Heart left ventricle (tissue), 16 donors: ENCODE data around the gene MTCH2. TPM values are rescaled to one million over a fixed set of nuclear protein-coding genes. Genes with fewer than 3 reads are reported as not detected.

ENCODE experiments used
- ATAC-seq, 4 donors: fragments of 200-7000 bp; cut with Tn5 transposase; one replicate each; pipeline ENCODE4 v1.9.1; 2020 to 2022; ENCODE audit warnings: moderate library complexity in 4 of 4, mild to moderate bottlenecking in 3 of 4, moderate number of reproducible peaks in 1 of 4
- DNase-seq, 5 donors: peaks; one replicate each; pipeline ENCODE4 v3.0.0-alpha.2; 2020
- H3K27ac ChIP-seq, 12 donors: fragments of 200-600 bp; sonication (generic) in 4 of 12; one replicate each; pipeline versions ENCODE4 v1.5.0 to v1.8.0; 2016 to 2022; ENCODE audit warnings: mild to moderate bottlenecking in 2 of 12
- H3K27me3 ChIP-seq, 9 donors: fragments of 200-600 bp; sonication (generic) in 2 of 9; one replicate each; pipeline versions ENCODE4 v1.5.1 to v1.8.0; 2016 to 2022; ENCODE audit warnings: mild to moderate bottlenecking in 3 of 9
- H3K36me3 ChIP-seq, 9 donors: fragments of 200-600 bp; sonication (generic) in 2 of 9; one replicate each; pipeline versions ENCODE4 v1.5.0 to v1.8.0; 2018 to 2022; ENCODE audit warnings: mild to moderate bottlenecking in 2 of 9
- H3K4me1 ChIP-seq, 12 donors: fragments of 200-600 bp; sonication (generic) in 4 of 12; one replicate each; pipeline versions ENCODE4 v1.5.0 to v1.8.0; 2016 to 2022; ENCODE audit warnings: mild to moderate bottlenecking in 3 of 12
- H3K4me3 ChIP-seq, 12 donors: fragments of 200-600 bp; sonication (generic) in 4 of 12; one replicate each; pipeline versions ENCODE4 v1.5.0 to v1.8.0; 2017 to 2022; ENCODE audit warnings: mild to moderate bottlenecking in 9 of 12, moderate library complexity in 4 of 12
- H3K9me3 ChIP-seq, 12 donors: fragments of 200-600 bp; sonication (generic) in 4 of 12; one replicate each; pipeline versions ENCODE4 v1.5.0 to v1.8.0; 2016 to 2022; ENCODE audit warnings: mild to moderate bottlenecking in 1 of 12
- POLR2A ChIP-seq, 2 donors: fragments of 450-650 bp; IDR thresholded peaks; one replicate each; pipeline ENCODE4 v1.6.1; 2017; ENCODE audit warnings: antibody characterized with exemption in 2 of 2, mild to moderate bottlenecking in 2 of 2, moderate library complexity in 2 of 2
- WGBS, 4 donors: extraction: QIAGEN DNeasy Blood & Tissue Kit in 2 of 4; methylation state at CpG; one replicate each; pipeline versions ENCODE4 v1.1.5 to v1.1.7; 2013 to 2018; 5-methylcytosine and 5-hydroxymethylcytosine counted together
- intact Hi-C, 10 donors: fragments of 100-400 bp; cut with DNase I; formaldehyde crosslinking; loops; one replicate each; pipeline versions ENCODE4 v1.11.1 to v1.14.2; 2022
- polyA plus RNA-seq, 2 donors: library from polyadenylated mRNA; stranded (reverse); fragments of 200-250 nt; gene quantifications; one replicate each; pipeline ENCODE4 v1.2.3, GENCODE V29; 2013
- total RNA-seq, 9 donors: library from RNA; depleted of rRNA in 2 of 9; stranded (reverse); fragments of >200 nt in 2 of 9; fragmentation: NEBNext Ultra II Directional in 3 of 9; extraction: Animal tissue kit (Norgen Biotek cat#: 25700) in 3 of 9; gene quantifications; one replicate each; pipeline versions ENCODE4 v1.1.0 to v1.2.4, GENCODE V29; 2016 to 2023
- TF ChIP-seq, protein P1 (sequence below), 12 donors: fragments of 200-600 bp; sonication (generic) in 4 of 12; IDR thresholded peaks; one replicate each; pipeline versions ENCODE4 v1.5.0 to v1.8.0; 2018 to 2022; ENCODE audit warnings: antibody characterized with exemption in 12 of 12, mild to moderate bottlenecking in 5 of 12
- donor health status: ischemic (EF 13 %, LVEDD 7.1; RV severe dilation, severe dysfunction).
- donor health status: healthy with polysubstance abuse.
- donor health status: DM: no; HTN: yes; CAD: no.
- donor health status: DM: no; HTN: no; CAD: no.
- donor health status: ischemic (EF 25% LVEDD 6.9; RV normal size, moderate dysfunction).
- donor health status: ischemic (EF 25% LVEDD 5.7; RV mildly dilated, moderate dysfunction).
- donor health status: healthy.
- donor health status: DM: yes; HTN: yes; CAD: no.
- donor health status: ischemic (EF 35%, LVEDD 5.7; RV mildly dilated, moderate dysfunction).
- donor health status: nonischemic (EF 11% LVEDD 7.7; RV severe dilation, severe dysfunction).
- donor health status: DM: yes; HTN: yes; CAD: no.
- donor health status: PGD.
- donor health status: ischemic (EF 29% LVEDD 5.4; RV normal size, mild dysfunction).
- donor health status: nonischemic (EF 23%, LVEDD 6.1; RV moderate dilation, normal function).

The MTCH2 gene
- total and polyA plus RNA-seq, 11 donors = 38.2 to 135 (median 95.9) TPM

DNA sequence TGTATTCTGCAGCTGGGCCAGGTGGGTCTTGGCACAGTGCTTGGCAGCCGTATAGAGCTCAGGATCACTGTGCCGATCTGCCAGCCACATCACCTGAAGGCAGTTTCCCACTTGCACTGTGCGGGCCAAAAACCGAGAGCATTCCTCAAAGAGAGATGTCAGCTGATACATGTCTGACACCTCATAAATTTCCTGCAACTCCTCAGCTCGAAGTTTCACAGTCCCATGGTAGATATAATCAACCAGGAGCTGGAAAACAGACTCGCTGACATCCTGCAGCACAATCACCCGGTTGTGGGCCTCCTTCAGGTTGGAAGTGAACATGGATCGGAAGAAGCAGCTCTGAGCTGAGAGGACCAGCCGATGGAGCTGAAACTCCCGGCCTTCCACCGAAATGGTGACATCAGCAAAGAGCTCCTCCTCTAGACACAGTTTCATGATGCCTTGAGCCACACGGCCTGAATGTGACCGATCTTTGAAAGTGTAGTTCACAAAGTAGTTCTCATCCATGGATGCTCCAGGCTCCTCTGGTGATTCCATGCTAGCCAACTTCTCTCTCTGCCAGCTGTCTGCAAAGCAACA is 64.8 kb downstream of the MTCH2 start:
- no peak for DNase-seq
- peaks cover 0 to 74% (median 69%) of the 10 kb centered on the region in 9 donors for H3K36me3 ChIP-seq
- no peaks in the 10 kb centered on the region for H3K27me3 ChIP-seq
- peak overlapping the region in 9 of 12 donors; percentile 76 to 100 (median 96) for H3K4me3 ChIP-seq
- no peak for ATAC-seq
- intact Hi-C loops = loop anchor here in 1 of 10 donors (2.0 to 5.0 kb wide), 2 partner anchors 25 to 100 kb away; partner anchors contain the start of gene CELF1
- H3K9me3 ChIP-seq = no peaks in the 10 kb centered on the region
- H3K27ac ChIP-seq = no peak overlapping the region
- H3K4me1 ChIP-seq = peaks cover 9 to 50% (median 36%) of the 10 kb centered on the region in 12 donors
- no peak for TF ChIP-seq POLR2A (IDR thresholded peaks at IDR 0.05)
- TF ChIP-seq, protein P1, sequence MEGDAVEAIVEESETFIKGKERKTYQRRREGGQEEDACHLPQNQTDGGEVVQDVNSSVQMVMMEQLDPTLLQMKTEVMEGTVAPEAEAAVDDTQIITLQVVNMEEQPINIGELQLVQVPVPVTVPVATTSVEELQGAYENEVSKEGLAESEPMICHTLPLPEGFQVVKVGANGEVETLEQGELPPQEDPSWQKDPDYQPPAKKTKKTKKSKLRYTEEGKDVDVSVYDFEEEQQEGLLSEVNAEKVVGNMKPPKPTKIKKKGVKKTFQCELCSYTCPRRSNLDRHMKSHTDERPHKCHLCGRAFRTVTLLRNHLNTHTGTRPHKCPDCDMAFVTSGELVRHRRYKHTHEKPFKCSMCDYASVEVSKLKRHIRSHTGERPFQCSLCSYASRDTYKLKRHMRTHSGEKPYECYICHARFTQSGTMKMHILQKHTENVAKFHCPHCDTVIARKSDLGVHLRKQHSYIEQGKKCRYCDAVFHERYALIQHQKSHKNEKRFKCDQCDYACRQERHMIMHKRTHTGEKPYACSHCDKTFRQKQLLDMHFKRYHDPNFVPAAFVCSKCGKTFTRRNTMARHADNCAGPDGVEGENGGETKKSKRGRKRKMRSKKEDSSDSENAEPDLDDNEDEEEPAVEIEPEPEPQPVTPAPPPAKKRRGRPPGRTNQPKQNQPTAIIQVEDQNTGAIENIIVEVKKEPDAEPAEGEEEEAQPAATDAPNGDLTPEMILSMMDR (IDR thresholded peaks at IDR 0.05) = no peak
- WGBS, 4 donors = 73 to 76% (median 74%) methylated on average over 13 of the region's 13 CpGs

DNA sequence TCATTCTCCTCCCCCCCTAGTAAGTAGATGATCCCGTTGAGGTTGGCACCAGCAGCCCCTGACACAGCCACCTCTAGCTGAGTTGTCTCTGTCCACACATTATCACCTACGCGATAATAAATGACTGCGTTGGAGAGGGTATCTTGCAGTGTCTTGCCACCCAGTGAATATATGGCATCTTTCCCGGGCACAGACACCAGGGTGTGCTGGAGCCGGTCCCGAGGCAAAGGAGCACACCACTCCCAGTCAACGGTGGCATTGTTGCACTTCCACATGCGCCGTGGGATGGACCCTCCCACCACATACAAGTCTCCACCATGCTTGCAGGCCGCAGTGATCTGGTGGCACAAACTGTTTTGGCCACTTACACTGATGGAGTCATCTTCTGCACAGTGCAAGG is 69.0 kb downstream of the MTCH2 start:
- intact Hi-C loops = no loop called here
- Histone ChIP-seq H3K4me3 (no peak overlapping the region), H3K27me3 (no peaks in the 10 kb centered on the region), H3K9me3 (no peaks in the 10 kb centered on the region), H3K4me1 (peaks cover 7 to 53% (median 41%) of the 10 kb centered on the region in 12 donors), H3K36me3 (peaks cover 0 to 88% (median 73%) of the 10 kb centered on the region in 9 donors), H3K27ac (peak overlapping the region in 7 of 12 donors; percentile 13 to 68 (median 45))
- TF ChIP-seq POLR2A (IDR thresholded peaks at IDR 0.05) = no peak
- TF ChIP-seq, protein P1 (IDR thresholded peaks at IDR 0.05) = no peak
- ATAC-seq (peak; percentile 80 to 88 (median 84)), DNase-seq (peak in 3 of 5 donors; percentile 47 to 68 (median 54))
- WGBS, 4 donors = 49 to 78% (median 63%) methylated on average over 8 to 11 of the region's 11 CpGs

DNA sequence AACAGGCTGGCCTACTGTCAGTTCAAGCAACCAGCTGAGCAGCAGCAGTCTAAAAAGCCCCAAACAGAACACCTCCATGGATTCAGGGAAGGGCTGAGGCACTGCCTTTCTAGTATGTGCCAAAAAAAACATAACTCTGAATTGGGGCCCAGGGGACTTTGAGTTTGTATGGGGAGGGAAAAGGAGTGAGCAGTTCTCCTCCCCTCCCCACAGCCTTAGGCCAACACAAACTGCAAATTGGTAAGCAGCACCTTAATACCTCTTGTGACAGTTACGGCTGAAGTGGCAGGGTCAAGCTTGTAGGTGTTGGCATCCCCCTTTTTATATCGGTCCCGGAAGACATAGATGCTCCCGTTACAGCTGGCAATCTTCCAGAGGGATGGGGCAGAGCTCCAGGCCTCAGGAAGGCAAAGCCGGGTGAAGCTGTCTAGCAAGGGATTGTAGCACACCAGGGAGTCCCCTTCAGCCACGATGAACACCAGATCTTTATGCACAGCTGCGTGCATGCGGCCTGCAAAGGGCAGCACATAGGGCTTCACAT is 69.6 kb downstream of the MTCH2 start:
- 21 to 32% (median 23%) methylated on average over 6 to 8 of the region's 8 CpGs for WGBS, 4 donors
- no peak for TF ChIP-seq POLR2A (IDR thresholded peaks at IDR 0.05)
- TF ChIP-seq, protein P1 (IDR thresholded peaks at IDR 0.05) = no peak
- Histone ChIP-seq H3K36me3 (peaks cover 0 to 90% (median 73%) of the 10 kb centered on the region in 9 donors), H3K27ac (peak overlapping the region in 8 of 12 donors; percentile 25 to 68 (median 42)), H3K27me3 (no peaks in the 10 kb centered on the region), H3K4me3 (no peak overlapping the region), H3K4me1 (peaks cover 2 to 48% (median 35%) of the 10 kb centered on the region in 12 donors), H3K9me3 (no peaks in the 10 kb centered on the region)
- intact Hi-C loops = no loop called here
- ATAC-seq = peak in 2 of 4 donors; percentile 20 to 25
- no peak for DNase-seq

DNA sequence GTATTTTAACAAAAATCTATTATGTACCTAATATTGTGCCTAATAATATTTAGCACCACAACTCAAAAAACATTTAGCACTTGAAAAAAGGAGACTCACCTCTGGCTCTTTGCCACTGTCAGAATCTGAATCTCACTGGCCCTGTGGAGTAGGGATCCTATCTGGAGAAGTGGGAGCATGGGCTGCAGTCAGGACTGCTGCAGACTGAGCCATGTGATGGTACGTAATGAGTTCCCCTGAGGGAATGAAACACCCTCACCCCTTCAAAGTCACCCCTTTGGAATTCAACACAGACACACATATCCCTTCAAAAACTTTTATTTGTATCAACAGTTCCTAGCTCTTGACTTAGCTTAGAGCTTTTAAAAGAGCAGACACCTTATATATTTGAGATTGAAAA is 70.5 kb downstream of the MTCH2 start:
- WGBS, 4 donors = 20 to 44% (median 38%) methylated on average over 1 of the region's 1 CpG
- Histone ChIP-seq H3K27ac (peak overlapping the region in 5 of 12 donors; percentile 35 to 68 (median 45)), H3K4me1 (peaks cover 0 to 39% (median 27%) of the 10 kb centered on the region in 12 donors), H3K4me3 (no peak overlapping the region), H3K9me3 (no peaks in the 10 kb centered on the region), H3K36me3 (peaks cover 0 to 85% (median 68%) of the 10 kb centered on the region in 9 donors), H3K27me3 (no peaks in the 10 kb centered on the region)
- intact Hi-C loops = no loop called here
- DNase-seq (no peak), ATAC-seq (peak in 1 of 4 donors; percentile 51)
- TF ChIP-seq, protein P1 (IDR thresholded peaks at IDR 0.05) = no peak
- TF ChIP-seq POLR2A (IDR thresholded peaks at IDR 0.05) = no peak
